Measurements from ENCODE around the gene ZDHHC3. TPM values are rescaled to one million over a fixed set of nuclear protein-coding genes. Genes with fewer than 3 reads are reported as not detected.

ZDHHC3 gene
- total and polyA plus RNA-seq, 2 donors (not counting 1 experiment from before 2014, with no cell fraction given) = 37.2 to 52.6 TPM

GRCh38 chr3:45001738-45002137, 25.8 kb upstream of the ZDHHC3 start:
- no peaks in the 10 kb centered on the region for H3K4me1 Mint-ChIP-seq
- Histone ChIP-seq H3K4me1 (ENCODE audit: control insufficient read depth in 2 of 2, insufficient read depth in 2 of 2, low read length in 2 of 2) (peaks cover 0 to 3% of the 10 kb centered on the region in 2 donors), H3K79me2 (ENCODE audit: control insufficient read depth, insufficient read depth, low read length) (no peaks in the 10 kb centered on the region), H2AFZ (ENCODE audit: insufficient read depth, low read depth, low read length, poor library complexity, severe bottlenecking) (no peak overlapping the region), H4K20me1 (ENCODE audit: control insufficient read depth, insufficient read depth, low read length, poor library complexity, severe bottlenecking) (no peaks in the 10 kb centered on the region), H3K4me3 (ENCODE audit: control extremely low read depth in 1 of 5, extremely low read depth in 1 of 5, insufficient read depth in 1 of 5, low read depth in 2 of 5, low read length in 4 of 5) (no peak overlapping the region), H3K36me3 (replicated peaks in 1 of 2; ENCODE audit: control extremely low read depth in 1 of 2, control insufficient read depth in 1 of 2, extremely low read depth in 1 of 2, insufficient read depth in 2 of 2, low read length in 1 of 2) (peaks cover 11 to 62% of the 10 kb centered on the region in 2 experiments), H3K27ac (ENCODE audit: low read length in 2 of 2) (no peak overlapping the region), H3K27me3 (replicated peaks in 1 of 4; ENCODE audit: control extremely low read depth in 1 of 4, control insufficient read depth in 3 of 4, insufficient read depth in 4 of 4, low read length in 3 of 4) (no peaks in the 10 kb centered on the region), H3K4me2 (replicated peaks; ENCODE audit: low read depth, low read length, poor library complexity, severe bottlenecking) (no peak overlapping the region), H3K9me3 (ENCODE audit: control extremely low read depth in 1 of 3, control insufficient read depth in 2 of 3, insufficient read depth in 1 of 3, low read length in 2 of 3) (no peaks in the 10 kb centered on the region), H3K9ac (ENCODE audit: low read length) (no peak overlapping the region)
- no peak overlapping the region for H3K27ac Mint-ChIP-seq
- ChIA-PET CTCF (interaction anchor here (0.6 to 0.7 kb wide), 2 partner anchors 9 to 1086 kb away, joined by 3 to 4 read pairs; no protein-coding TSS in a partner anchor), POLR2A (no interaction called here)
- H3K27me3 Mint-ChIP-seq = no peaks in the 10 kb centered on the region
- TF ChIP-seq CTCF (IDR thresholded peaks at IDR 0.05) = no peak
- no peak for TF ChIP-seq EZH2 (IDR thresholded peaks at IDR 0.05; ENCODE audit: borderline replicate concordance, insufficient read depth, low read depth, low read length, poor library complexity, severe bottlenecking)
- intact Hi-C loops (cut with micrococcal nuclease) = no loop called here
- H3K9me3 Mint-ChIP-seq (ENCODE audit: insufficient read depth) = no peaks in the 10 kb centered on the region
- WGBS (ENCODE audit: insufficient coverage) = no CpG with 5 or more reads among the region's 3 CpGs
- no peak for DNase-seq
- no peak overlapping the region for H3K4me3 Mint-ChIP-seq
- no peak for ATAC-seq (ENCODE audit: low read depth)

- Histone ChIP-seq H4K20me1 (ENCODE audit: control insufficient read depth, insufficient read depth, low read length, poor library complexity, severe bottlenecking) (no peaks in the 10 kb centered on the region), H3K4me3 (ENCODE audit: control extremely low read depth in 1 of 5, extremely low read depth in 1 of 5, insufficient read depth in 1 of 5, low read depth in 2 of 5, low read length in 4 of 5) (no peak overlapping the region), H3K79me2 (ENCODE audit: control insufficient read depth, insufficient read depth, low read length) (no peaks in the 10 kb centered on the region), H3K27me3 (replicated peaks in 1 of 4; ENCODE audit: control extremely low read depth in 1 of 4, control insufficient read depth in 3 of 4, insufficient read depth in 4 of 4, low read length in 3 of 4) (no peaks in the 10 kb centered on the region), H3K27ac (ENCODE audit: low read length in 2 of 2) (no peak overlapping the region), H3K9ac (ENCODE audit: low read length) (no peak overlapping the region), H3K36me3 (replicated peaks in 1 of 2; ENCODE audit: control extremely low read depth in 1 of 2, control insufficient read depth in 1 of 2, extremely low read depth in 1 of 2, insufficient read depth in 2 of 2, low read length in 1 of 2) (peaks cover 11 to 63% of the 10 kb centered on the region in 2 experiments), H2AFZ (ENCODE audit: insufficient read depth, low read depth, low read length, poor library complexity, severe bottlenecking) (no peak overlapping the region), H3K9me3 (ENCODE audit: control extremely low read depth in 1 of 3, control insufficient read depth in 2 of 3, insufficient read depth in 1 of 3, low read length in 2 of 3) (no peaks in the 10 kb centered on the region), H3K4me2 (replicated peaks; ENCODE audit: low read depth, low read length, poor library complexity, severe bottlenecking) (no peak overlapping the region), H3K4me1 (ENCODE audit: control insufficient read depth in 2 of 2, insufficient read depth in 2 of 2, low read length in 2 of 2) (peaks cover 0 to 3% of the 10 kb centered on the region in 2 donors)
- TF ChIP-seq EZH2 (IDR thresholded peaks at IDR 0.05; ENCODE audit: borderline replicate concordance, insufficient read depth, low read depth, low read length, poor library complexity, severe bottlenecking) = no peak
- TF ChIP-seq CTCF (IDR thresholded peaks at IDR 0.05) = no peak
- POLR2A ChIA-PET = no interaction called here
- WGBS (ENCODE audit: insufficient coverage) = no CpG with 5 or more reads among the region's 4 CpGs
- ATAC-seq (ENCODE audit: low read depth) = no peak
- H3K27me3 Mint-ChIP-seq = no peaks in the 10 kb centered on the region
- H3K4me1 Mint-ChIP-seq = no peaks in the 10 kb centered on the region
- CTCF ChIA-PET = no interaction called here
- DNase-seq = no peak
- H3K27ac Mint-ChIP-seq = no peak overlapping the region
- H3K4me3 Mint-ChIP-seq = no peak overlapping the region
- no peaks in the 10 kb centered on the region for H3K9me3 Mint-ChIP-seq (ENCODE audit: insufficient read depth)
- intact Hi-C loops (cut with micrococcal nuclease) = no loop called here
These were observed 24.8 kb upstream of the ZDHHC3 start for GRCh38 chr3:45000823-45001222.
